HTERT RPE-1 (cell line): ENCODE results near the gene FXYD6.

Source experiments
- in situ Hi-C: fragments of 300-500 bp; cut with MboI; formaldehyde crosslinking; loops from 4 replicates; pipeline ENCODE4 v1.14.3; 2020; ENCODE audit warnings: low sequenced_read_pairs

The FXYD6 gene

GRCh38 chr11:117831661-117832415 lies 44.6 kb downstream of the FXYD6 start:
- in situ Hi-C loops = no loop called here

GRCh38 chr11:117830674-117831351 lies 45.6 kb downstream of the FXYD6 start:
- in situ Hi-C loops = no loop called here

- in situ Hi-C loops = no loop called here
These were observed 46.4 kb downstream of the FXYD6 start for GRCh38 chr11:117830072-117830471.

- in situ Hi-C loops = no loop called here
These were observed 47.1 kb downstream of the FXYD6 start for GRCh38 chr11:117829369-117829725.

- in situ Hi-C loops = no loop called here
These were observed 47.7 kb downstream of the FXYD6 start for GRCh38 chr11:117828611-117829368.

GRCh38 chr11:117827521-117828511 lies 48.6 kb downstream of the FXYD6 start:
- in situ Hi-C loops = no loop called here

DNA sequence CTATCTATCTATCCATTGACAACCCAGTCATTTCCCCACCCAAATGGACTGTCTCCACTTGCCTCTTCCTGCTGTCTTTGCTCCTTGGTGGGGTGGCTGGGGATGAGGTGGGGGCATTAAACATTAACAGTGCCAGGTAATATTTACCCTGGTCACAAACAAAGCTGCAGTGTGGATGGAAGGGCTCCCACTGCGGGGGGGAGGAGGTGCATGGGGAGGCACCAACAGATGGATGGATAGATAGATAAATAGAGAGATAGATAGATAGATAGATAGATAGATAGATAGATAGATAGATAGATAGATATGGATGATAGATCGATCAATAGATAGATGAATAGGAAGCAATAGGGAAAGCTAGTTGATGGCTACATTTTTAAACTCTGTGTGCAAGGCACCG lies 49.6 kb downstream of the FXYD6 start:
- in situ Hi-C loops = no loop called here

- in situ Hi-C loops = no loop called here
These were observed 50.3 kb downstream of the FXYD6 start for GRCh38 chr11:117826190-117826570.

DNA sequence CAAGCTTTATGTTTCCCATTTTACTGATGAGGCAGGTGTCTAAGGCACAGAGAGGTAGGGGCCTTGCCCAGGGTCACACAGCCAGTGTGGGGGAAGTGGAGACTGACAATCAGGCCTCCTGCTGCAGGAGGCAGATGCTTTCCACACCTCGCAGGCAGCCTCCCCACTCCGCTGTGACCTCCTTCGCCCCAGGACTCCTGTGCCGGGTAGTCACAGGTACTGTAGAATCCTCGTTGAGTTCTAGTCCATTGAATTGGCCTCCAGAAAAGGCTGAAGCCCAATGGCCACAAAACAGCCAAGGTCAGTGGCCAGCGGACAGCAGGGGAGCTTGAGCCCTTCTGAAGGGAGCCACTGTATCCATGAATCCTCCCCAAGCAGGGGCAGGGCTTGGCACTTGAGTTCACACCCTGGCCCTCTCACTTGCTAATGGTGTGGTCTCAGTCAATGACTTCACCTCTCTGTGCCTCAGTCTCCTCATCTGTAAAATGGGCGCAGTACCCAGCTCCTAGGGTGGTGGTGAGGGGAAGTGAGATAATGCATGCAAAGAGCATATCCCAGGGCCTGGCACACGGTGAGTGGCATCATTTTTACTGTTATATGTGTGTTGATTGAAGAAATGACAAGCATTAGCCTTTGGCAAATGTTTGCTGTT lies 50.8 kb downstream of the FXYD6 start:
- in situ Hi-C loops = no loop called here

- in situ Hi-C loops = no loop called here
These were observed 51.6 kb downstream of the FXYD6 start, which contains the start of gene FXYD2 for GRCh38 chr11:117824571-117825537. Gene FXYD2 (minus strand): TSS chr11:117824744. CDS start chr11:117824678, 66 bp downstream.

GRCh38 chr11:117823946-117824420 lies 52.5 kb downstream of the FXYD6 start:
- in situ Hi-C loops = no loop called here

DNA sequence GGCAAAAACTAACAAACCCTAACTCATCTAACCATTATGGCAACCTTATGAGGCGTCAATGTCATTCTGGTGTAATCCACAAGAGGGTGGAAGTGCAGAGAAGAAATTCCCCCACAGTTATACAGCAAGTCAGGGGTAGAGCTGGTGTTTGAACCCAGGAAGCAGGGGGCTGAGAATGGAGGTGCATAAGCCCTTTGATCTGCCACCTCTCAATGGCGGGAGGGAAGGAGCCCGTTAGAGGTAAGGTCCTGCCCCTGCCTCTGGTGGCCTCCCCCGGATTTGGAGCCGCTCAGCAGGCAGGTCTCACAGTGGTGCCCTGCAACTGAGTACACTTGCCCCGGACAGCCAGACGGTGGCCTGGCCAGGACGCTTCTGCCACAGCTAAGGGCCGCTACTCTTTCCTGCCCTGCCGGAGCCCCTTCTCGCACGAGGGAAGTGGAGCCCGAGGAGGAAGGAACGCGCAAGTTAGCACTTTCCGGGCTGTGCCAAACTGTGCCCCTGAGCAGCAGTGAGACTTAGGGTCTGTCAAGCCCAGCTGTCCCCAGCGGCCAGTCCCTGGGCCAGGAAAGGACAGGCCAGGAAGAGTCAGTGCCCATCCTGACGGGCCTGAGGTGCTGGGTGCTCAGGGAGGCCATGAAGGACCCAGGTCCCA lies 53.0 kb downstream of the FXYD6 start:
- in situ Hi-C loops = no loop called here

GRCh38 chr11:117822074-117823033 lies 54.1 kb downstream of the FXYD6 start:
- in situ Hi-C loops = no loop called here

DNA sequence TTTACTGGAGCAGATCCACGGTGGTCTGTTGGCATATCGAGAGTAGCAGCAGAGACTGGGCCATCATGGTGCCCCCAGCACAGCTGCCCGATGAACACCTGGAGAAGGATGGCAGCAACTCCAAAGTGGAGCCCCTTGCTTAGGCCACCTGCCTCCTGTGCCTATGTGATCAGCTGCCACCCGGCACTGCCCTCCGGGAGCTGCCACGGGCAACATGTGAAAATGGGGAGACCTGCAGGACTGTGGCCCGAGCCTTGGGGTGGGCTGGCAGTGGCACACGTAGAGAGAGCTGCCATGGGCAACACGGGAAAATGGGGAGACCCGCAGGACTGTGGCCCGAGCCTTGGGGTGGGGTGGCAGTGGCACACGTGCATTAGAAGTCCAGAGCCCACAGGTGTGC lies 55.0 kb downstream of the FXYD6 start:
- in situ Hi-C loops = no loop called here

DNA sequence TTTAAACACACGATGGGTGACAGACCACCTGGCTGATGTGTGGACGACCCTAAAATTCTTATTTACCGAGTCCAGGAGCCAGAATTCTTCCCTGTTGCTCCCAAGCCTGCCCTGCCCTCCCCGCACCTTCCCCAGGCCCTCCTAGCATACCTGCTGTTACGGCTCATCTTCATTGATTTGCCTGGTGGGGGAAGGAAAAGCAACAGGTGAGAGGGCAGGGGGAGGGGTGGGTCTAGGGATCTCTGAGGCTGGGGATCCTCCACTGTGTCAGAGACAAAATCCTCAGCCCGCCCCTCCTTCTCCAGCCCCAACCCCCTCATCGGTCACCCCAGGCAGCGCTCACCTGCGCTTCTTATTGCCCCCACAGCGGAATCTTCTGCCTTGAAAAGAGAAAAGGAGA lies 55.9 kb downstream of the FXYD6 start:
- in situ Hi-C loops = no loop called here

- in situ Hi-C loops = no loop called here
These were observed 56.4 kb downstream of the FXYD6 start for GRCh38 chr11:117820071-117820470.
